IMR-90 (cell line): ENCODE results near the gene AAGAB. TPM values are rescaled to one million over a fixed set of nuclear protein-coding genes. Genes with fewer than 3 reads are reported as not detected.

Experiments used
- ATAC-seq: fragments of 200-7000 bp; cut with Tn5 transposase; 2 replicates; pipeline ENCODE4 v1.9.1; 2020; ENCODE audit warnings: low read depth, mild to moderate bottlenecking, moderate library complexity
- BruUV-seq: library from RNA; stranded (reverse); fragments of 400-500 nt; replicated peaks from 2 replicates; lab custom pipeline; 2021; lab: Mats Ljungman, UMichigan
- CTCF ChIA-PET: fragments of 300-600 bp; formaldehyde crosslinking; extraction: SDS; loops from one replicate; lab custom pipeline; 2021; ENCODE audit warnings: antibody characterized with exemption; lab: Yijun Ruan, JAX
- POLR2A ChIA-PET: fragments of 300-600 bp; sonication (Branson Sonifier 250); formaldehyde crosslinking; loops from one replicate; lab custom pipeline; 2022; ENCODE audit warnings: antibody characterized with exemption; ENCODE audit not compliant: unreplicated experiment; lab: Charles Lee
- DNase-seq: peaks from one replicate; pipeline ENCODE4 v3.0.0; 2013
- H2AFZ ChIP-seq: replicated peaks from 2 replicates; pipeline ENCODE3; 2013; ENCODE audit warnings: low read length, mild to moderate bottlenecking; ENCODE audit not compliant: poor library complexity
- H2AK5ac ChIP-seq: 2 replicates; pipeline ENCODE4 v1.6.1; 2013; ENCODE audit warnings: low read depth, low read length, inconsistent platforms
- H2AK9ac ChIP-seq: replicated peaks from 2 replicates; pipeline ENCODE3; 2013; ENCODE audit warnings: mild to moderate bottlenecking, low read depth, low read length, moderate library complexity; ENCODE audit not compliant: poor library complexity
- H2BK120ac ChIP-seq: 2 replicates; pipeline ENCODE4 v1.6.1; 2013; ENCODE audit warnings: low read depth, low read length, inconsistent platforms
- H2BK15ac ChIP-seq: 3 replicates; pipeline ENCODE4 v1.6.1; 2013; ENCODE audit warnings: low read depth, low read length, inconsistent platforms
- H2BK20ac ChIP-seq: 2 replicates; pipeline ENCODE4 v1.6.1; 2013; ENCODE audit warnings: low read depth, mild to moderate bottlenecking, inconsistent platforms, low read length, moderate library complexity
- H2BK5ac ChIP-seq: 2 replicates; pipeline ENCODE4 v1.6.1; 2013; ENCODE audit warnings: mild to moderate bottlenecking, low read depth, low read length, inconsistent platforms; ENCODE audit not compliant: poor library complexity, severe bottlenecking
- H3K14ac ChIP-seq: replicated peaks from 2 replicates; pipeline ENCODE4 v1.6.1; 2013; ENCODE audit warnings: low read depth, low read length, inconsistent platforms
- H3K18ac ChIP-seq: 2 replicates; pipeline ENCODE4 v1.6.1; 2013; ENCODE audit warnings: low read depth, low read length, control low read depth
- H3K23ac ChIP-seq: 2 replicates; pipeline ENCODE4 v1.6.1; 2013; ENCODE audit warnings: low read depth, low read length, inconsistent platforms
- H3K27ac ChIP-seq: 2 replicates; pipeline ENCODE4 v1.5.1; 2013; ENCODE audit warnings: mild to moderate bottlenecking, control low read depth, low read length; ENCODE audit not compliant: insufficient read depth
- H3K27me3 ChIP-seq: 2 replicates; pipeline ENCODE4 v1.6.1; 2013; ENCODE audit warnings: low read length; ENCODE audit not compliant: control insufficient read depth, insufficient read depth
- H3K36me3 ChIP-seq: 2 replicates; pipeline ENCODE4 v1.6.1; 2013; ENCODE audit warnings: low read length, mixed read lengths; ENCODE audit not compliant: control insufficient read depth, insufficient read depth
- H3K4ac ChIP-seq: 2 replicates; pipeline ENCODE4 v1.6.1; 2013; ENCODE audit warnings: low read depth, low read length, inconsistent platforms
- H3K4me1 ChIP-seq: 2 replicates; pipeline ENCODE4 v1.6.1; 2013; ENCODE audit warnings: low read length, mixed read lengths; ENCODE audit not compliant: control insufficient read depth, insufficient read depth
- H3K4me2 ChIP-seq: 2 replicates; pipeline ENCODE4 v1.6.1; 2013; ENCODE audit warnings: low read depth, mild to moderate bottlenecking, control low read depth, low read length, moderate library complexity
- H3K4me3 ChIP-seq: 2 replicates; pipeline ENCODE4 v1.5.1; 2013; ENCODE audit warnings: low read depth, mild to moderate bottlenecking, control low read depth, low read length, moderate library complexity; ENCODE audit not compliant: insufficient read depth
- H3K56ac ChIP-seq: 2 replicates; pipeline ENCODE4 v1.6.1; 2013; ENCODE audit warnings: low read length, inconsistent platforms; ENCODE audit not compliant: insufficient read depth; ENCODE audit errors: extremely low read depth
- H3K79me1 ChIP-seq, 2 experiments: 2 replicates each; pipeline ENCODE4 v1.6.1; 2013; ENCODE audit warnings: low read length in 2 of 2, inconsistent platforms in 1 of 2, low read depth in 1 of 2
- H3K9ac ChIP-seq: 2 replicates; pipeline ENCODE4 v1.6.1; 2013; ENCODE audit warnings: low read depth, low read length, control low read depth
- H3K9me1 ChIP-seq: 2 replicates; pipeline ENCODE4 v1.6.1; 2013; ENCODE audit warnings: low read length, inconsistent platforms; ENCODE audit not compliant: insufficient read depth
- H3K9me3 ChIP-seq: 2 replicates; pipeline ENCODE4 v1.6.1; 2013; ENCODE audit warnings: low read length; ENCODE audit not compliant: control insufficient read depth, insufficient read depth
- H4K20me1 ChIP-seq: 2 replicates; pipeline ENCODE4 v1.6.1; 2013; ENCODE audit warnings: low read length, inconsistent platforms; ENCODE audit not compliant: insufficient read depth
- H4K5ac ChIP-seq: 2 replicates; pipeline ENCODE4 v1.6.1; 2013; ENCODE audit warnings: mild to moderate bottlenecking, low read depth, low read length, control low read depth
- H4K8ac ChIP-seq, 2 experiments: 2 replicates each; pipeline ENCODE4 v1.6.1; 2013; ENCODE audit warnings: low read depth in 2 of 2, low read length in 2 of 2, control low read depth in 1 of 2, inconsistent platforms in 1 of 2
- H4K91ac ChIP-seq: 2 replicates; pipeline ENCODE4 v1.6.1; 2013; ENCODE audit warnings: low read depth, low read length, inconsistent platforms; ENCODE audit not compliant: insufficient read depth
- MAFK ChIP-seq: IDR thresholded peaks from 2 replicates; pipeline ENCODE4 v1.6.1; 2012; ENCODE audit warnings: low read depth, low read length, improper control_type of control experiment
- MXI1 ChIP-seq: IDR thresholded peaks from 2 replicates; pipeline ENCODE4 v1.6.1; 2012; ENCODE audit warnings: low read depth, mild to moderate bottlenecking, low read length, moderate library complexity, borderline replicate concordance
- WGBS, 2 experiments: methylation state at CpG; one replicate each; pipeline versions ENCODE4 v1.1.5 to v1.1.7; 2013; ENCODE audit warnings: missing lambda C conversion rate in 2 of 2; ENCODE audit not compliant: insufficient read length in 1 of 2; ENCODE audit errors: extremely low coverage in 2 of 2; 5-methylcytosine and 5-hydroxymethylcytosine counted together
- dilution Hi-C: fragments of 300-500 bp; cut with HindIII; formaldehyde crosslinking; loops from one replicate; pipeline ENCODE4 v1.14.3; 2018; ENCODE audit warnings: low sequenced_read_pairs; ENCODE audit not compliant: unreplicated experiment
- in situ Hi-C: fragments of 300-500 bp; cut with MboI; formaldehyde crosslinking; loops from 3 replicates; pipeline ENCODE4 v1.14.3; 2019; ENCODE audit warnings: low sequenced_read_pairs, inconsistent platforms, mixed read lengths
- intact Hi-C: fragments of 100-400 bp; cut with micrococcal nuclease; formaldehyde crosslinking; loops from 2 replicates; pipeline ENCODE4 v1.10.0; 2022
- polyA plus RNA-seq, 3 experiments: library from polyadenylated mRNA; depleted of rRNA; stranded (reverse); fragments of >200 nt; gene quantifications; 2 replicates each; pipeline ENCODE4 v1.2.3, GENCODE V29; 2012; ENCODE audit warnings: low replicate concordance in 1 of 3
- total RNA-seq: library from RNA; depleted of rRNA; stranded (reverse); fragments of >200 nt; gene quantifications from 2 replicates; pipeline ENCODE4 v1.2.3, GENCODE V29; 2012

The AAGAB gene
- total and polyA plus RNA-seq, 2 of the 4 experiments (the other 2 are of a cell fraction) = 26.1 to 69.7 TPM

GRCh38 chr15:67173786-67174185 lies 80.7 kb downstream of the AAGAB start:
- Histone ChIP-seq H3K14ac (peak overlapping the region; percentile 38; the same call in 1 of the 2 replicates), H3K4me3 (no peak overlapping the region), H4K8ac (peak overlapping the region; percentile 32 to 43; a peak in 3 of 4 replicates), H2BK20ac (no peak overlapping the region), H3K27me3 (no peaks in the 10 kb centered on the region), H2AK9ac (peak overlapping the region; percentile 59), H2AK5ac (peak overlapping the region; percentile 59), H3K27ac (peak overlapping the region; percentile 67), H3K4ac (peak overlapping the region; percentile 71), H3K9me1 (peaks cover 59% of the 10 kb centered on the region), H2BK5ac (peak overlapping the region; percentile 97), H3K56ac (no peak overlapping the region), H3K9me3 (no peaks in the 10 kb centered on the region), H4K91ac (peak overlapping the region; percentile 33; the same call in 1 of the 2 replicates), H4K20me1 (peaks cover 9% of the 10 kb centered on the region), H3K79me1 (peaks cover 67 to 94% of the 10 kb centered on the region in 2 experiments), H3K36me3 (peaks cover 76% of the 10 kb centered on the region), H2AFZ (no peak overlapping the region), H3K18ac (peak overlapping the region; percentile 12; the same call in 1 of the 2 replicates), H3K4me2 (no peak overlapping the region), H3K23ac (peak overlapping the region; percentile 12; the same call in 1 of the 2 replicates), H3K9ac (no peak overlapping the region), H4K5ac (peak overlapping the region; percentile 39; the same call in 1 of the 2 replicates), H3K4me1 (peaks cover 70% of the 10 kb centered on the region), H2BK15ac (no peak overlapping the region), H2BK120ac (peak overlapping the region; percentile 44; the same call in 1 of the 2 replicates)
- BruUV-seq = no TSS peak
- DNase-seq (no peak), ATAC-seq (no peak)
- ChIA-PET CTCF (no interaction called here), POLR2A (no interaction called here)
- intact Hi-C loops = no loop called here
- in situ Hi-C loops = no loop called here
- 100% methylated on average over 3 of the region's 8 CpGs; no CpG with 5 or more reads in 1 of the 2 experiments for WGBS, 2 experiments
- dilution Hi-C loops = no loop called here
- TF ChIP-seq MAFK = no peak
- no peak for TF ChIP-seq MXI1
